B cell (primary cell): ENCODE data around the gene OBP2B. TPM values are rescaled to one million over a fixed set of nuclear protein-coding genes. Genes with fewer than 3 reads are reported as not detected.

Experiments
- ATAC-seq: fragments of 200-7000 bp; cut with Tn5 transposase; one replicate; pipeline ENCODE4 v1.10.0; 2021; ENCODE audit warnings: low read depth, mild to moderate bottlenecking, moderate number of reproducible peaks, moderate library complexity
- CTCF ChIA-PET: fragments of 350-600 bp; sonication (Branson Sonifier 250); formaldehyde crosslinking; loops from one replicate; lab custom pipeline; 2021; ENCODE audit warnings: antibody characterized with exemption, inconsistent platforms; lab: Charles Lee
- POLR2A ChIA-PET: fragments of 350-600 bp; sonication (Branson Sonifier 250); formaldehyde crosslinking; loops from one replicate; lab custom pipeline; 2021; ENCODE audit warnings: antibody characterized with exemption; lab: Charles Lee
- DNase-seq: peaks from one replicate; pipeline ENCODE4 v3.0.0; 2013
- H2AFZ ChIP-seq: 2 replicates; pipeline ENCODE4 v1.6.1; 2012; ENCODE audit warnings: mild to moderate bottlenecking, low read depth, low read length; ENCODE audit not compliant: insufficient read depth, poor library complexity, severe bottlenecking
- H3K27ac ChIP-seq, 2 donors: 1 replicate in 1 of 2; 2 replicates in 1 of 2; pipeline ENCODE4 v1.5.1; 2012 to 2013; ENCODE audit warnings: low read length in 2 of 2, mild to moderate bottlenecking in 2 of 2, moderate library complexity in 1 of 2
- H3K27me3 ChIP-seq, 4 experiments: fragments of 200-600 bp in 1 of 4; sonication (generic) in 1 of 4; replicated peaks in 1 of 4; 1 replicate in 2 of 4; 2 replicates in 2 of 4; pipeline versions ENCODE4 v1.6.1 to v1.7.0; 2013 to 2016; ENCODE audit warnings: low read length in 3 of 4, mild to moderate bottlenecking in 2 of 4, mixed read lengths in 1 of 4, moderate library complexity in 1 of 4; ENCODE audit not compliant: insufficient read depth in 4 of 4, control insufficient read depth in 3 of 4; ENCODE audit errors: control extremely low read depth in 1 of 4
- H3K36me3 ChIP-seq, 2 experiments: replicated peaks in 1 of 2; 1 replicate in 1 of 2; 2 replicates in 1 of 2; pipeline versions ENCODE4 v1.6.1 to v1.7.1; 2013; ENCODE audit warnings: low read length in 1 of 2; ENCODE audit not compliant: insufficient read depth in 2 of 2, control insufficient read depth in 1 of 2; ENCODE audit errors: control extremely low read depth in 1 of 2, extremely low read depth in 1 of 2
- H3K4me1 ChIP-seq, 2 donors: fragments of 200-600 bp in 1 of 2; sonication (generic) in 1 of 2; 1 replicate in 1 of 2; 2 replicates in 1 of 2; pipeline versions ENCODE4 v1.5.1 to v1.6.1; 2013 to 2017; ENCODE audit warnings: low read length in 2 of 2; ENCODE audit not compliant: control insufficient read depth in 2 of 2, insufficient read depth in 2 of 2
- H3K4me2 ChIP-seq: replicated peaks from 2 replicates; pipeline ENCODE3; 2012; ENCODE audit warnings: mild to moderate bottlenecking, low read depth, low read length; ENCODE audit not compliant: poor library complexity, severe bottlenecking
- H3K4me3 ChIP-seq, 5 experiments: fragments of 200-600 bp in 1 of 5; sonication (generic) in 1 of 5; 1 replicate in 3 of 5; 2 replicates in 2 of 5; pipeline versions ENCODE4 v1.5.1 to v1.7.0; 2011 to 2016; ENCODE audit warnings: low read length in 4 of 5, mild to moderate bottlenecking in 4 of 5, low read depth in 2 of 5, control low read depth in 1 of 5, moderate library complexity in 1 of 5; ENCODE audit not compliant: insufficient read depth in 1 of 5; ENCODE audit errors: control extremely low read depth in 1 of 5, extremely low read depth in 1 of 5
- H3K79me2 ChIP-seq: fragments of 200-600 bp; sonication (generic); one replicate; pipeline ENCODE4 v1.6.0; 2016; ENCODE audit warnings: low read length; ENCODE audit not compliant: control insufficient read depth, insufficient read depth
- H3K9ac ChIP-seq: fragments of 200-600 bp; sonication (generic); 2 replicates; pipeline ENCODE4 v1.6.1; 2017; ENCODE audit warnings: mild to moderate bottlenecking, low read length, moderate library complexity
- H3K9me3 ChIP-seq, 3 donors: one replicate each; pipeline versions ENCODE4 v1.6.1 to v1.7.1; 2013; ENCODE audit warnings: low read length in 2 of 3; ENCODE audit not compliant: control insufficient read depth in 2 of 3, insufficient read depth in 1 of 3; ENCODE audit errors: control extremely low read depth in 1 of 3
- H4K20me1 ChIP-seq: 2 replicates; pipeline ENCODE4 v1.6.0; 2012; ENCODE audit warnings: mild to moderate bottlenecking, low read length; ENCODE audit not compliant: insufficient read depth, control insufficient read depth, poor library complexity, severe bottlenecking
- H3K27ac Mint-ChIP-seq: one replicate; pipeline ENCODE4 v1.8.0; 2021; ENCODE audit warnings: mixed read lengths
- H3K27me3 Mint-ChIP-seq: one replicate; pipeline ENCODE4 v1.8.0; 2021; ENCODE audit warnings: mixed read lengths
- H3K4me1 Mint-ChIP-seq: one replicate; pipeline ENCODE4 v1.8.0; 2021; ENCODE audit warnings: mixed read lengths
- H3K4me3 Mint-ChIP-seq: one replicate; pipeline ENCODE4 v1.8.0; 2021; ENCODE audit warnings: mixed read lengths
- H3K9me3 Mint-ChIP-seq: one replicate; pipeline ENCODE4 v1.8.0; 2022; ENCODE audit warnings: mixed read lengths; ENCODE audit not compliant: insufficient read depth
- EZH2 ChIP-seq: IDR thresholded peaks from 2 replicates; pipeline ENCODE4 v1.6.1; 2012; ENCODE audit warnings: borderline replicate concordance, low read depth, mild to moderate bottlenecking, moderate library complexity, low read length; ENCODE audit not compliant: insufficient read depth, poor library complexity, severe bottlenecking
- WGBS: methylation state at CpG from one replicate; pipeline ENCODE4 v1.1.5; 2013; ENCODE audit warnings: missing lambda C conversion rate; ENCODE audit not compliant: insufficient coverage; 5-methylcytosine and 5-hydroxymethylcytosine counted together
- intact Hi-C: fragments of 100-400 bp; cut with micrococcal nuclease; formaldehyde crosslinking; loops from one replicate; pipeline ENCODE4 v1.10.0; 2022
- polyA plus RNA-seq: library from polyadenylated mRNA; depleted of rRNA; stranded (reverse); fragments of >200 nt; gene quantifications from 2 replicates; pipeline ENCODE4 v1.2.3, GENCODE V29; 2012
- total RNA-seq, 2 donors: library from RNA; stranded (reverse); fragments of 120-200 nt in 1 of 2; gene quantifications; 1 replicate in 1 of 2; 2 replicates in 1 of 2; pipeline versions ENCODE4 v1.2.3 to v1.2.4, GENCODE V29; 2013 to 2022
- TF ChIP-seq, protein P1 (sequence below): fragments of 200-600 bp; IDR thresholded peaks from one replicate; pipeline ENCODE4 v1.8.0; 2022; ENCODE audit warnings: antibody characterized with exemption, mild to moderate bottlenecking

Gene OBP2B
- total and polyA plus RNA-seq, 2 donors (not counting 1 experiment from before 2014, with no cell fraction given): not detected

DNA sequence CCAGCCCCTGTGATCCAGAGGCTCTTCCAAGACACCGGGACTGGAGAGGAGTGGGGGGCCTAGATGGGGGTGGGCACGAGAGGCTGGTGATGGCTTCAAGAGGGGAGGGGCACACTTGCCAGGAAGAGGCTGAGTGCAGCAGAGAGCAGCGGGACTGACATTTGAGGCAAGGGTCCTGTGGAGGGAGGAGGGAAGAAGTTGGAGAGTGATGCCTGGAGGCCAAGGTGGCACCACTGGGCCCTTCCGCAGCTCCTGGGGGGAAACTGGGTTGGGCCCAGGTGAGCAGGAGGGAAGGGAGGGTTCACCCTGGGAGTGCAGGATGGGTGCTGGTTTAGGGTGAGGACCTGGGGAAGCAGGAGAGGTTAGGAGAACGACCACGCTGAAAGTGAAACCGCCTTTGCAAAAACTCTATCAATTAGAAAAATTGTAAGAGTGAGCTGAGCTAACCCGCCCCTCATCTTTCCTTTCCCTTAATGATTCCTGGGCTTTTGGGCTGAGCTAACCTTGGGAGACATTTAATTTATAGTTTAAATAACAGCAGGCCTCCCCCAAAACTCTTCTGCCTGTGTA, 39.8 kb upstream of the OBP2B start:
- CTCF ChIA-PET: interaction anchor here (1.0 kb wide), 1 partner anchor 62 kb away, joined by 3 read pairs; no protein-coding TSS in a partner anchor
- ATAC-seq: no peak
- TF ChIP-seq, protein P1, sequence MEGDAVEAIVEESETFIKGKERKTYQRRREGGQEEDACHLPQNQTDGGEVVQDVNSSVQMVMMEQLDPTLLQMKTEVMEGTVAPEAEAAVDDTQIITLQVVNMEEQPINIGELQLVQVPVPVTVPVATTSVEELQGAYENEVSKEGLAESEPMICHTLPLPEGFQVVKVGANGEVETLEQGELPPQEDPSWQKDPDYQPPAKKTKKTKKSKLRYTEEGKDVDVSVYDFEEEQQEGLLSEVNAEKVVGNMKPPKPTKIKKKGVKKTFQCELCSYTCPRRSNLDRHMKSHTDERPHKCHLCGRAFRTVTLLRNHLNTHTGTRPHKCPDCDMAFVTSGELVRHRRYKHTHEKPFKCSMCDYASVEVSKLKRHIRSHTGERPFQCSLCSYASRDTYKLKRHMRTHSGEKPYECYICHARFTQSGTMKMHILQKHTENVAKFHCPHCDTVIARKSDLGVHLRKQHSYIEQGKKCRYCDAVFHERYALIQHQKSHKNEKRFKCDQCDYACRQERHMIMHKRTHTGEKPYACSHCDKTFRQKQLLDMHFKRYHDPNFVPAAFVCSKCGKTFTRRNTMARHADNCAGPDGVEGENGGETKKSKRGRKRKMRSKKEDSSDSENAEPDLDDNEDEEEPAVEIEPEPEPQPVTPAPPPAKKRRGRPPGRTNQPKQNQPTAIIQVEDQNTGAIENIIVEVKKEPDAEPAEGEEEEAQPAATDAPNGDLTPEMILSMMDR: no peak
- no peak for TF ChIP-seq EZH2
- DNase-seq: no peak
- POLR2A ChIA-PET: no interaction called here
- Histone ChIP-seq H3K9ac (no peak overlapping the region), H3K4me1 (no peaks in the 10 kb centered on the region), H3K79me2 (no peaks in the 10 kb centered on the region), H3K9me3 (peaks cover 0 to 7% (median 0%) of the 10 kb centered on the region in 3 donors), H3K27ac (no peak overlapping the region), H3K27me3 (peaks cover 0 to 7% (median 0%) of the 10 kb centered on the region in 4 experiments), H3K36me3 (no peaks in the 10 kb centered on the region), H3K4me3 (no peak overlapping the region), H4K20me1 (no peaks in the 10 kb centered on the region), H2AFZ (no peak overlapping the region), H3K4me2 (no peak overlapping the region)
- intact Hi-C loops: no loop called here
- H3K27me3 Mint-ChIP-seq: peaks cover 21% of the 10 kb centered on the region
- no peak overlapping the region for H3K27ac Mint-ChIP-seq
- WGBS: 88% methylated on average over 4 of the region's 8 CpGs
- H3K4me1 Mint-ChIP-seq: no peaks in the 10 kb centered on the region
- no peak overlapping the region for H3K4me3 Mint-ChIP-seq
- H3K9me3 Mint-ChIP-seq: no peaks in the 10 kb centered on the region

DNA sequence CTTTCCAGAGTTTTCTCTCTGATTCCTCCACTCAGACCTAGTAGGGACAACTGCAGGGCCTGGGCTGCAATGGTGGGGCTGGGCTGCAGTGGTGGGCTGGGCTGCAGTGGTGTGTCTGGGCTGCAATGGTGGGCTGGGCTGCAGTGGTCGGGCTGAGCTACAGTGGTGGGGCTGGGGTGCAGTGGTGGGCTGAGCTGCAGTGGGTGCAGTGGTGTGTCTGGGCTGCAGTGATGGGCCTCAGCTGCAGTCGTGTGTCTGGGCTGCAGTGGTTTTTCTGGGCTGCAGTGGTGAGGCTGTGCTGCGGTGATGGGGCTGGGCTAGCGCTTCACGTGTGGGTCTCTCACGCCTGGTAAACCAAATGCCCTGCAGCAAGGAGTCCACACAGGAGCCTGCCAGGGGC, 38.6 kb upstream of the OBP2B start:
- Histone ChIP-seq H2AFZ (no peak overlapping the region), H3K27ac (no peak overlapping the region), H3K4me2 (no peak overlapping the region), H3K79me2 (no peaks in the 10 kb centered on the region), H3K36me3 (no peaks in the 10 kb centered on the region), H3K4me3 (no peak overlapping the region), H3K9me3 (peaks cover 0 to 6% (median 0%) of the 10 kb centered on the region in 3 donors), H3K4me1 (no peaks in the 10 kb centered on the region), H3K9ac (no peak overlapping the region), H4K20me1 (no peaks in the 10 kb centered on the region), H3K27me3 (peaks cover 0 to 7% (median 0%) of the 10 kb centered on the region in 4 experiments)
- ChIA-PET POLR2A (no interaction called here), CTCF (no interaction called here)
- Mint-ChIP-seq H3K4me3 (no peak overlapping the region), H3K4me1 (no peaks in the 10 kb centered on the region), H3K27me3 (peaks cover 21% of the 10 kb centered on the region), H3K9me3 (no peaks in the 10 kb centered on the region), H3K27ac (no peak overlapping the region)
- 86% methylated on average over 6 of the region's 6 CpGs for WGBS
- intact Hi-C loops: no loop called here
- DNase-seq (no peak), ATAC-seq (no peak)
- TF ChIP-seq, protein P1: no peak
- no peak for TF ChIP-seq EZH2
